ENCODE results near the gene UBE2G2. TPM values are rescaled to one million over a fixed set of nuclear protein-coding genes. Genes with fewer than 3 reads are reported as not detected.

The UBE2G2 gene
- total and polyA plus RNA-seq, 8 donors: 75.0 to 157 (median 131) TPM

- Histone ChIP-seq H3K4me1 (no peaks in the 10 kb centered on the region), H3K27me3 (no peaks in the 10 kb centered on the region), H3K4me3 (no peak overlapping the region), H3K9me3 (peaks cover 0 to 32% of the 10 kb centered on the region in 2 donors), H3K36me3 (no peaks in the 10 kb centered on the region), H3K27ac (no peak overlapping the region)
- intact Hi-C loops (cut with DNase I): no loop called here
- TF ChIP-seq CTCF (IDR thresholded peaks at IDR 0.05): no peak
- ATAC-seq (no peak), DNase-seq (no peak)
These were observed 59.7 kb downstream of the UBE2G2 start for GRCh38 chr21:44741921-44742320.

DNA sequence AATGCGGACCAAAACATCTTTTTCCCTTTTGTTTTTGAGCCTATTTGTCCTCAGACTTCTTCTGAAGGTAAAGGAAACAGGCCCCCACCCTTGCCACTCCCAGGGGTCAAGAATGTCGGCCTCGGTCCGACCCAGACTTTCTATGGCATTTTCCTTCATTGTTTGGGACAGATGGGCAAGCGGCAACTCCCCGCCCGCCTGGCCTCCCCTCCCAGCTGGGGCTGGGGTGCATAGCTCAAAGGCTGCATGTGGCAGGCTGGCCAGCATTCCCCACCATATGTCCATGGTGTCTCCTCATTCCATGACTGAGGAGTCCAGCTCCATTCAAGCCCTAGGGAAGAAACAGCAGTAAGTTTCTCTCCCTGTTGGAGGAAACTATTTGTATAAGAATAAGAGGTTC is 60.9 kb downstream of the UBE2G2 start:
- H3K4me3 ChIP-seq: no peak overlapping the region
- no peaks in the 10 kb centered on the region for H3K27me3 ChIP-seq
- no peaks in the 10 kb centered on the region for H3K4me1 ChIP-seq
- TF ChIP-seq CTCF (IDR thresholded peaks at IDR 0.05): no peak
- peaks cover 0 to 44% of the 10 kb centered on the region in 2 donors for H3K9me3 ChIP-seq
- intact Hi-C loops (cut with DNase I): no loop called here
- H3K27ac ChIP-seq: no peak overlapping the region
- ATAC-seq (no peak), DNase-seq (no peak)
- no peaks in the 10 kb centered on the region for H3K36me3 ChIP-seq

DNA sequence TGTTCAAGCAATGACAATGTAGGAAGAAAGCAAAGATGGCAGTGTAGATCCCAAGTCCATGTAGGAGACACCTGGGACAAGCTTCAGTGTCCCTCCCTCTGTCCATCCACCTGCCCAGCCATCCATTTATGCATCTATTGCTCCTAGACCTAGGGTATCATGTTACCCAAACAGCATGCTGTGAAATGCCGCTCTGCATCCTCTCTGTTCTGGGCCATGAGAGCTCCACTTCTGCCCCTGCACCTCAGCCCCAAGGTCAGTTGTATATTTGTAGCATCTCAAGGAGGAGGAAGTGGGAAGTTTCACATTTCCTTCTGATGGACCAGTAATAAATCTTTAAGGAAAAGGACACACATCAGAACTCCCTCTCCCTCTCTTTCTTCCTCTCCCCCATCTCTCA is 62.3 kb downstream of the UBE2G2 start:
- Histone ChIP-seq H3K27ac (no peak overlapping the region), H3K9me3 (peaks cover 0 to 48% of the 10 kb centered on the region in 2 donors), H3K4me1 (no peaks in the 10 kb centered on the region), H3K27me3 (no peaks in the 10 kb centered on the region), H3K4me3 (no peak overlapping the region), H3K36me3 (no peaks in the 10 kb centered on the region)
- DNase-seq (no peak), ATAC-seq (no peak)
- intact Hi-C loops (cut with DNase I): no loop called here
- TF ChIP-seq CTCF (IDR thresholded peaks at IDR 0.05): no peak

- H3K4me3 ChIP-seq: no peak overlapping the region
- H3K9me3 ChIP-seq: peaks cover 0 to 47% of the 10 kb centered on the region in 2 donors
- H3K36me3 ChIP-seq: no peaks in the 10 kb centered on the region
- no peaks in the 10 kb centered on the region for H3K27me3 ChIP-seq
- no peak for ATAC-seq
- intact Hi-C loops (cut with DNase I): no loop called here
- DNase-seq: no peak
- TF ChIP-seq CTCF (IDR thresholded peaks at IDR 0.05): no peak
- no peak overlapping the region for H3K27ac ChIP-seq
- no peaks in the 10 kb centered on the region for H3K4me1 ChIP-seq
These were observed 63.0 kb downstream of the UBE2G2 start for GRCh38 chr21:44738621-44739020.

DNA sequence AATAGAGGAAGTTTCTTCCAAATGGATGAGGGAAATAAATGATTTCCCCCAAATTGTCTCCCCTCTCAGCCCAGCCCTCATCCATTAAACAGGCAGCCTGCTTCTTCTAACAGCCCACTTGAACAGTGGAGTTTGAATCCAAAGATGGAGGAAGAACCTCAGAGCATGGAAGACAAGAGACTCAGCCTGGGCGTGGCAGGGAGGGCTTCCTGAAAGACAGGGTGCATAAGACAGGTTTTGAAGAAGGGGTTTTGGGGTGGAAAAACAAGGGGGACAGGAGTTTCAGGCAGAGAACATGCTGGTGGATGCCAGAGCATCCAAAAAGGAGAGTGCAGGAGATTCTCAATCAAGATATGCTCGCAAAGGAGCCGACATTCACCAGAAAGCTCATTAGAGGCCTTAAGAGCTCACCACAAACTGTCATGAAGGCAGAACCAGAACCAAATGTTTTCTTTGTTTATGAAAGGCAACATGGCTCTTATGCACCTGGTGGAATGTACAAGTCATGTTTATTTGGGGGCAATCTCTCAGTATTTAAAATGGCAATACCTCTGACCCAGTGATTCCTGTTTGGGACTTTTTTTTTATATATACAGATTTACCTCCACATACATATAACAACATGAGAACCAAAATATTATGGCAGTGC is 63.8 kb downstream of the UBE2G2 start:
- H3K27me3 ChIP-seq: no peaks in the 10 kb centered on the region
- H3K9me3 ChIP-seq: peaks cover 0 to 47% of the 10 kb centered on the region in 2 donors
- DNase-seq (no peak), ATAC-seq (no peak)
- H3K27ac ChIP-seq: no peak overlapping the region
- TF ChIP-seq CTCF (IDR thresholded peaks at IDR 0.05): no peak
- no peak overlapping the region for H3K4me3 ChIP-seq
- H3K4me1 ChIP-seq: no peaks in the 10 kb centered on the region
- intact Hi-C loops (cut with DNase I): no loop called here
- H3K36me3 ChIP-seq: no peaks in the 10 kb centered on the region
